Motor neuron (in vitro differentiated cells): Measurements from ENCODE around the gene NR3C2. TPM values are rescaled to one million over a fixed set of nuclear protein-coding genes. Genes with fewer than 3 reads are reported as not detected.
A peak's percentile ranks its signal among the peaks of the same experiment; 100 is the strongest.

ENCODE experiments used
- ATAC-seq, 8 experiments: fragments of 200-7000 bp; cut with Tn5 transposase; replicated peaks in 6 of 8; 2 replicates each; pipeline ENCODE4 v1.8.0; 2021; ENCODE audit warnings: mild to moderate bottlenecking in 8 of 8, moderate library complexity in 8 of 8
- H3K27ac ChIP-seq, 2 donors: fragments of 250-450 bp; sonication (Bioruptor Pico); 2 replicates each; pipeline ENCODE4 v1.9.0; 2021; ENCODE audit warnings: antibody characterized with exemption in 2 of 2, mild to moderate bottlenecking in 2 of 2, moderate library complexity in 1 of 2
- H3K4me1 ChIP-seq, 2 donors: fragments of 250-450 bp; sonication (Bioruptor Pico); replicated peaks in 1 of 2; 2 replicates each; pipeline ENCODE4 v1.6.1; 2021; ENCODE audit warnings: antibody characterized with exemption in 2 of 2, mild to moderate bottlenecking in 2 of 2, moderate library complexity in 1 of 2
- H3K4me3 ChIP-seq, 5 donors: fragments of 250-450 bp; sonication (Bioruptor Pico); 2 replicates each; pipeline ENCODE4 v1.9.0; 2021; ENCODE audit warnings: antibody characterized with exemption in 5 of 5, mild to moderate bottlenecking in 5 of 5, moderate library complexity in 4 of 5
- WGBS, 10 experiments: fragments of 450-650 bp; shearing (Covaris generic); methylation state at CpG; one replicate each; pipeline ENCODE4 v1.0.0; 2022; 5-methylcytosine and 5-hydroxymethylcytosine counted together
- in situ Hi-C, 9 experiments: fragments of 400-800 bp; cut with MboI; loops; one replicate each; pipeline ENCODE4 v1.15.0; 2021; ENCODE audit warnings: low sequenced_read_pairs in 9 of 9, low pct_unique_long_range_greater_than_20kb in 2 of 9; ENCODE audit not compliant: unreplicated experiment in 9 of 9
- total RNA-seq, 8 experiments: library from RNA; unstranded; fragments of 300-600 nt; gene quantifications; 2 replicates each; pipeline versions ENCODE4 v1.2.3 to v1.2.4, GENCODE V29; 2022

Gene NR3C2
- total RNA-seq, 8 experiments from 2014 or later = 0.25 to 8.3 (median 1.4) TPM

- WGBS, 10 experiments = 0 to 82% (median 63%) methylated on average over 1 to 3 of the region's 4 CpGs; no CpG with 5 or more reads in 2 of the 10 experiments
- in situ Hi-C loops = no loop called here
- Histone ChIP-seq H3K4me1 (no peaks in the 10 kb centered on the region), H3K27ac (no peak overlapping the region), H3K4me3 (no peak overlapping the region)
- no peak for ATAC-seq
Measured at GRCh38 chr4:148283665-148284064, 158.5 kb downstream of the NR3C2 start.

- in situ Hi-C loops = no loop called here
- no peak overlapping the region for H3K27ac ChIP-seq
- H3K4me3 ChIP-seq = no peak overlapping the region
- WGBS, 10 experiments = 17 to 94% (median 80%) methylated on average over 1 to 9 of the region's 9 CpGs; no CpG with 5 or more reads in 3 of the 10 experiments
- no peaks in the 10 kb centered on the region for H3K4me1 ChIP-seq
- peak in 1 of 8 experiments; percentile 69 for ATAC-seq
Measured at GRCh38 chr4:148278310-148278709, 163.9 kb downstream of the NR3C2 start.

- WGBS, 10 experiments = 50 to 93% (median 74%) methylated on average over 2 to 4 of the region's 4 CpGs; no CpG with 5 or more reads in 3 of the 10 experiments
- no peak for ATAC-seq
- no peaks in the 10 kb centered on the region for H3K4me1 ChIP-seq
- no peak overlapping the region for H3K27ac ChIP-seq
- no peak overlapping the region for H3K4me3 ChIP-seq
- in situ Hi-C loops = no loop called here
Measured at GRCh38 chr4:148275266-148275665, 166.9 kb downstream of the NR3C2 start.

DNA sequence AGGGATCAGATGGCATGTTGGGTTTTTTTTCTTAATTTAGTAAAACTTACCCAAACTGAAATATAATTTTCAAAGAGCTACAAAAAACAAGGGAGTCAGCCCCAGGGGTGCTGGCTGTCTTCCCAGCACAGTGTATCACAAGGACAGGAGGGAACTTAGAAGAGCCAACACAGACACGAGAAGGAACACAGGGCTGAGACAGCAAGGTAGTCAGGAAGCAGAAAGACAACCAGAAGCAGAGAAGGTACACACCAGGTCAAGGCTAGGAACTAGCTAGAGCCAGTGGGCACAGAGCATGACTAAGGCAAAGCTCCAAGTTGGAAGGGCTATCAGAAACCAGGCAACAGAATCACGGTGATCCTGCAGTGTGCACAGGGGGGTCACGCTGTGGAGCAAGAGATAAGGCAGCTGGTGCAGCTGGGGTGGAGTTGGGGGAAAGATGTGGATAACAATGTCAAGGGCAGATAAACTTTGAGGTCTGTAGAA is 168.7 kb downstream of the NR3C2 start:
- no peak for ATAC-seq
- no peaks in the 10 kb centered on the region for H3K4me1 ChIP-seq
- in situ Hi-C loops = no loop called here
- 33 to 100% (median 85%) methylated on average over 1 to 3 of the region's 3 CpGs; no CpG with 5 or more reads in 1 of the 10 experiments for WGBS, 10 experiments
- no peak overlapping the region for H3K4me3 ChIP-seq
- H3K27ac ChIP-seq = no peak overlapping the region

DNA sequence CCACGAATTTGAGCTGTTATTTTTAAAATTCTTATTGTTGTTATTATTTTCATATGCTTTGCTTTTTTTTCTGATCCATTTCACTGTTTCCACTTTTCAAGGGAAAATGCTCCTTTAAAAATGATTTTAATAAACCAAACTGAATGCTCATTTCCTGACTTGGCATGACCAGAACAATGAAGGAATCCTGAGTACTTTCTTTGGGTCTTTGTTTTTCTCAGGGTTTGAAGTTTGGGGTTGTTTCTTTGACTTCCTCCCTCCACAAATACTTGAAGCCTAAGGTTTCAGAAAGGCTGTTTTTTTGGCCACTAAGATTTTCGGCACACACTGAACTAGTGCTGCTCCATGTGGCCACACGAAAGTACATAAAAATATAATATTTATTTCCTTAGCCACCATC is 171.0 kb downstream of the NR3C2 start:
- no peak overlapping the region for H3K4me3 ChIP-seq
- in situ Hi-C loops = no loop called here
- H3K4me1 ChIP-seq = no peaks in the 10 kb centered on the region
- no peak overlapping the region for H3K27ac ChIP-seq
- 26 to 96% (median 79%) methylated on average over 1 to 3 of the region's 3 CpGs for WGBS, 10 experiments
- ATAC-seq = no peak

DNA sequence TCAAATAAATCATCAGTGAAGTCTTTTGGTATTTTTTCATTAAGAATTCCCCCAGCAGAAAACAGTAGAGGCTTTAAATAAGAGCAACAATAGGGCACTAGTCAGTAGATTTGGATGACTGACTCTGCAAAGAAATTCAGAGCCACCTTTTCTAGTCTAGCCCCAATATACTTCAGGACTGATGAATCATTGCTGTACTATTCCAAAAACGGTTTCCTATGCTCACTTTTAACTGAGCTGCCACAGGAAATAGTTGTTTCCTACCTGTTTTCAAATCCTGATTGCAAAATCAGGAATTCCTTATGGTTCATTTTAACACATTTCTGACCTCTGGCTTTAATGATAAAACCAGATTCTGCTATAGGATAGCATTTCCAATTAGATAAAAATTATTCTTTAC is 171.6 kb downstream of the NR3C2 start:
- H3K4me1 ChIP-seq = no peaks in the 10 kb centered on the region
- WGBS, 10 experiments = 0 to 57% (median 20%) methylated on average over 1 of the region's 1 CpG; no CpG with 5 or more reads in 3 of the 10 experiments
- H3K27ac ChIP-seq = no peak overlapping the region
- in situ Hi-C loops = no loop called here
- H3K4me3 ChIP-seq = no peak overlapping the region
- no peak for ATAC-seq

DNA sequence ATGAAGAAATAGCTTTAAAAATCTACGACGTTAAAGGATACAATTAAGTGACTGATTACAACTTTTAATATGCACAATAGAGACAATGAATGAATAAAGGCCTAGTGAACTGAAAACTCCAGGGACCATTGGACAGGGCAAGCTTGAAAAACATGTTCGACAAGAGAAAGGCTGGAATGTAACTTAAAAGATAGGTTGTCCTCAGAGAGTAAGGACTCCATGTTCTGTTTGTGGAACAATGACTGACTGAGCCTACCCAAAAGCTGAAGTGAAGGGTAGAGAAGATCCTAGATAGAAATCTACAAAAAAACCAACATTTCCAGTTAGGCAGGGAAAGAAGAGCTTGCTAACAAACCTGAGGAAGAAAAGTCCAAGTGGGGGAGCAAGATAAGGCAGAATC is 173.4 kb downstream of the NR3C2 start:
- in situ Hi-C loops = no loop called here
- no peak for ATAC-seq

DNA sequence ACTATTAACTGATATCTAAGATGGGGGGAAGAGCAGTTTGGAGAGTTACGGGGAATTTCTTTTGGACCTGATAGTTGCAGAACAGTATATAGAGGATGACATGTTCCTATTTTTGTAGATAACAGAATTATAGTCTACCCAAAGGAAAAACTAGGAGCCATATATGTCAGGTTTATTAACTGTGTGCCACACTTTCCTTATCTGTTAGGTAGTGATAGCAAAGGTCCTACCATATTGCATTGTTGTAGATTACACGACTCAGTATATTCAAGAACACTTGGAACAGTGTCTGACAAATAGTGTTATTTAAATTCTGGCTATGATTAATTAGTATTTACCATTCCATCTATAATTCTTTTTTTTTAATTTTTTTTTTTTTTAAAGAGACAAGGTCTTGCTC is 175.3 kb downstream of the NR3C2 start:
- 20 to 100% (median 50%) methylated on average over 1 to 2 of the region's 2 CpGs; no CpG with 5 or more reads in 1 of the 10 experiments for WGBS, 10 experiments
- no peak for ATAC-seq
- in situ Hi-C loops = no loop called here
- H3K4me3 ChIP-seq = no peak overlapping the region
- H3K4me1 ChIP-seq = peaks cover 0 to 2% of the 10 kb centered on the region in 2 donors
- H3K27ac ChIP-seq = no peak overlapping the region

More for the DNA sequence above, 173.4 kb downstream of the NR3C2 start:
- Histone ChIP-seq H3K4me3 (no peak overlapping the region), H3K4me1 (no peaks in the 10 kb centered on the region), H3K27ac (no peak overlapping the region)
- 31 to 100% (median 86%) methylated on average over 3 of the region's 3 CpGs; no CpG with 5 or more reads in 1 of the 10 experiments for WGBS, 10 experiments

- WGBS, 10 experiments = 60 to 100% (median 95%) methylated on average over 3 to 6 of the region's 7 CpGs; no CpG with 5 or more reads in 6 of the 10 experiments
Measured at GRCh38 chr4:148266240-148266639, 176.0 kb downstream of the NR3C2 start.

GRCh38 chr4:148265627-148266026 is 176.6 kb downstream of the NR3C2 start:
- Histone ChIP-seq H3K27ac (no peak overlapping the region), H3K4me3 (no peak overlapping the region), H3K4me1 (peaks cover 0 to 2% of the 10 kb centered on the region in 2 donors)
- in situ Hi-C loops = no loop called here
- 29 to 97% (median 72%) methylated on average over 1 to 5 of the region's 5 CpGs for WGBS, 10 experiments
- ATAC-seq = no peak

More at GRCh38 chr4:148266240-148266639, 176.0 kb downstream of the NR3C2 start:
- Histone ChIP-seq H3K4me1 (peaks cover 0 to 2% of the 10 kb centered on the region in 2 donors), H3K4me3 (no peak overlapping the region), H3K27ac (no peak overlapping the region)
- no peak for ATAC-seq
- in situ Hi-C loops = no loop called here

GRCh38 chr4:148263802-148264201 is 178.4 kb downstream of the NR3C2 start:
- peaks cover 0 to 2% of the 10 kb centered on the region in 2 donors for H3K4me1 ChIP-seq
- in situ Hi-C loops = no loop called here
- H3K4me3 ChIP-seq = no peak overlapping the region
- 8 to 86% (median 61%) methylated on average over 2 of the region's 2 CpGs; no CpG with 5 or more reads in 2 of the 10 experiments for WGBS, 10 experiments
- peak in 4 of 8 experiments; percentile 12 to 61 (median 58) for ATAC-seq
- H3K27ac ChIP-seq = no peak overlapping the region

DNA sequence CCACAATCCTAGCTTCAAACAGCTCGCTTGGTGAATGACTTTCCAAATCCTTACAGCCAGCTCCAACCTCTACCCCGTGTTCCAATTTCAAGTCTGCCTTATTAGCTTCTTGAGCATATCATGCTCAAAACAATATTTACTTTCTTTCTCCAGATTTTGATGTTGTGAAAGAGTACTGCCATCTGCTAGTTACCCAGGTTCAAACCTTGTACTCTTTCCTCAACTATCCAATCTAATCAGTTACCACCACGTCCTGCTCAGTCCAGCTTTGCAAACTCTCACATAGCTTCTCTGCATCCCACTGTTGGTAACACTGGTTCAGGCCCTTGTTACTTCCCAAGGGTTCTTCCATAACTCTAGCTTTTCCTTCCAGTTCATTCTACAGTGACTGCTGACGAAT is 179.1 kb downstream of the NR3C2 start:
- ATAC-seq = no peak
- in situ Hi-C loops = no loop called here
- Histone ChIP-seq H3K27ac (no peak overlapping the region), H3K4me3 (no peak overlapping the region), H3K4me1 (peaks cover 0 to 2% of the 10 kb centered on the region in 2 donors)
- 44 to 100% (median 84%) methylated on average over 2 to 4 of the region's 4 CpGs for WGBS, 10 experiments

- WGBS, 10 experiments = 26 to 100% (median 68%) methylated on average over 2 to 4 of the region's 4 CpGs
- in situ Hi-C loops = no loop called here
- H3K4me1 ChIP-seq = peaks cover 0 to 2% of the 10 kb centered on the region in 2 donors
- peak in 1 of 8 experiments; percentile 41 for ATAC-seq
- H3K4me3 ChIP-seq = no peak overlapping the region
- no peak overlapping the region for H3K27ac ChIP-seq
Measured at GRCh38 chr4:148261848-148262247, 180.4 kb downstream of the NR3C2 start.

GRCh38 chr4:148259841-148260240 is 182.4 kb downstream of the NR3C2 start:
- no peak overlapping the region for H3K27ac ChIP-seq
- ATAC-seq = no peak
- in situ Hi-C loops = no loop called here
- no peak overlapping the region for H3K4me3 ChIP-seq
- WGBS, 10 experiments = 49 to 100% (median 92%) methylated on average over 1 to 3 of the region's 3 CpGs; no CpG with 5 or more reads in 2 of the 10 experiments
- peaks cover 0 to 2% of the 10 kb centered on the region in 2 donors for H3K4me1 ChIP-seq
